Measurements from ENCODE around the gene ENPP7.

ENPP7 gene

DNA sequence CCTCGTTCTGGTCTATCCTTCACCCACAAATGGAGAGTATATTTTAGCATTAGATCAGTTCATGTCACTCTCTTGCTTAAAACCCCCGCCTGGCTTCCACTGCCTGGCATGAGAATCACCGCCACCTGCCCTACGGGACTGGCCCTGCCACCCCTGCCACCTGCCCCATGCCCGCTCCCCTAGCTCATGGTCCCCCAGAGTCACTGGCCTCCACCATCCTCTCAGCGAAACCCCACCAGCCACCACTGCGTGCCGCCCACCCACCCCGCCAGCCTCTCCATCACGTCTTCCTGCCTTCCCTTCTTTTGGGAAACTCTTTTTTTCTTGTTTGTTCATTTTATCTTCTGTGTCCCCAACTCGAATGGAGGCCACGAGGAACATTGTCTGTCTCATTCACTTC is 982 bp upstream of the ENPP7 start:
- DNase-seq (no peak), ATAC-seq (ENCODE audit: insufficient read depth, low read depth) (no peak)
- H3K27ac ChIP-seq (ENCODE audit: low read length): no peak overlapping the region
- no peaks in the 10 kb centered on the region for H3K79me2 ChIP-seq (ENCODE audit: insufficient read depth, low read length)
- H3K27me3 ChIP-seq (ENCODE audit: insufficient read depth, low read length, poor library complexity): no peaks in the 10 kb centered on the region
- H3K9me3 ChIP-seq (ENCODE audit: insufficient read depth, low read length, severe bottlenecking): no peaks in the 10 kb centered on the region
- no peak overlapping the region for H2AFZ ChIP-seq (ENCODE audit: low read depth, low read length)
- 0 out of 2 replicates have a peak, but pooled peaks cover 2% of the 10 kb centered on the region for H4K20me1 ChIP-seq (ENCODE audit: insufficient read depth, low read length)
- no peak overlapping the region for H3K4me2 ChIP-seq (ENCODE audit: insufficient read depth, low read length)
- TF ChIP-seq EZH2 (IDR thresholded peaks at IDR 0.05; ENCODE audit: borderline replicate concordance, low read depth, low read length, severe bottlenecking): no peak
- TF ChIP-seq, protein P1, sequence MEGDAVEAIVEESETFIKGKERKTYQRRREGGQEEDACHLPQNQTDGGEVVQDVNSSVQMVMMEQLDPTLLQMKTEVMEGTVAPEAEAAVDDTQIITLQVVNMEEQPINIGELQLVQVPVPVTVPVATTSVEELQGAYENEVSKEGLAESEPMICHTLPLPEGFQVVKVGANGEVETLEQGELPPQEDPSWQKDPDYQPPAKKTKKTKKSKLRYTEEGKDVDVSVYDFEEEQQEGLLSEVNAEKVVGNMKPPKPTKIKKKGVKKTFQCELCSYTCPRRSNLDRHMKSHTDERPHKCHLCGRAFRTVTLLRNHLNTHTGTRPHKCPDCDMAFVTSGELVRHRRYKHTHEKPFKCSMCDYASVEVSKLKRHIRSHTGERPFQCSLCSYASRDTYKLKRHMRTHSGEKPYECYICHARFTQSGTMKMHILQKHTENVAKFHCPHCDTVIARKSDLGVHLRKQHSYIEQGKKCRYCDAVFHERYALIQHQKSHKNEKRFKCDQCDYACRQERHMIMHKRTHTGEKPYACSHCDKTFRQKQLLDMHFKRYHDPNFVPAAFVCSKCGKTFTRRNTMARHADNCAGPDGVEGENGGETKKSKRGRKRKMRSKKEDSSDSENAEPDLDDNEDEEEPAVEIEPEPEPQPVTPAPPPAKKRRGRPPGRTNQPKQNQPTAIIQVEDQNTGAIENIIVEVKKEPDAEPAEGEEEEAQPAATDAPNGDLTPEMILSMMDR (IDR thresholded peaks at IDR 0.05; ENCODE audit: borderline replicate concordance, extremely low read depth, low read length, poor library complexity, severe bottlenecking): no peak
- H3K9ac ChIP-seq (ENCODE audit: low read depth, low read length): no peak overlapping the region
- H3K4me1 ChIP-seq (ENCODE audit: insufficient read depth, low read length): peaks cover 6% of the 10 kb centered on the region
- no peak overlapping the region for H3K4me3 ChIP-seq (ENCODE audit: low read depth in 1 of 2, low read length in 2 of 2)
- no peaks in the 10 kb centered on the region for H3K36me3 ChIP-seq (ENCODE audit: insufficient read depth, low read length)

DNA sequence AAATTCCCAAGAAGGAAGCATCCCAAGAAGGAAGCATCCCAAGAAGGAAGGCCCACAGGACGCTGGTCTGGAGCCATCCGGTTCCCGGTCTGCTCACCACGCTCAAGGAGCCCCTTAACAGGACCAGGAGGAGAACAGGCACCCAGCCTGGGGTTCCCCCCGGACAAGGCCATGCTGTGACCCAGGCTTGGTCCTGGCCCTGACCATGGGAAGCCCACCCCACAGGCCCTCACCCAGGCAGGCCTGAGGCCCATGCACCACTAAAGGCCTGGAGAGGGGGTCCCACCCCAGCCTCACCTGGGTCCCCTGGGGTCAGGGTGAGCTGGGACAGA is 340 bp upstream of the ENPP7 start:
- TF ChIP-seq, protein P1 (IDR thresholded peaks at IDR 0.05; ENCODE audit: borderline replicate concordance, extremely low read depth, low read length, poor library complexity, severe bottlenecking): no peak
- TF ChIP-seq EZH2 (IDR thresholded peaks at IDR 0.05; ENCODE audit: borderline replicate concordance, low read depth, low read length, severe bottlenecking): no peak
- no peak for ATAC-seq (ENCODE audit: insufficient read depth, low read depth)
- no peak for DNase-seq
- no peaks in the 10 kb centered on the region for H3K79me2 ChIP-seq (ENCODE audit: insufficient read depth, low read length)
- H2AFZ ChIP-seq (ENCODE audit: low read depth, low read length): no peak overlapping the region
- H4K20me1 ChIP-seq (ENCODE audit: insufficient read depth, low read length): 0 out of 2 replicates have a peak, but pooled peaks cover 2% of the 10 kb centered on the region
- no peak overlapping the region for H3K4me3 ChIP-seq (ENCODE audit: low read depth in 1 of 2, low read length in 2 of 2)
- H3K4me1 ChIP-seq (ENCODE audit: insufficient read depth, low read length): peaks cover 6% of the 10 kb centered on the region
- no peaks in the 10 kb centered on the region for H3K9me3 ChIP-seq (ENCODE audit: insufficient read depth, low read length, severe bottlenecking)
- H3K4me2 ChIP-seq (ENCODE audit: insufficient read depth, low read length): no peak overlapping the region
- no peaks in the 10 kb centered on the region for H3K27me3 ChIP-seq (ENCODE audit: insufficient read depth, low read length, poor library complexity)
- no peak overlapping the region for H3K27ac ChIP-seq (ENCODE audit: low read length)
- no peak overlapping the region for H3K9ac ChIP-seq (ENCODE audit: low read depth, low read length)
- no peaks in the 10 kb centered on the region for H3K36me3 ChIP-seq (ENCODE audit: insufficient read depth, low read length)

DNA sequence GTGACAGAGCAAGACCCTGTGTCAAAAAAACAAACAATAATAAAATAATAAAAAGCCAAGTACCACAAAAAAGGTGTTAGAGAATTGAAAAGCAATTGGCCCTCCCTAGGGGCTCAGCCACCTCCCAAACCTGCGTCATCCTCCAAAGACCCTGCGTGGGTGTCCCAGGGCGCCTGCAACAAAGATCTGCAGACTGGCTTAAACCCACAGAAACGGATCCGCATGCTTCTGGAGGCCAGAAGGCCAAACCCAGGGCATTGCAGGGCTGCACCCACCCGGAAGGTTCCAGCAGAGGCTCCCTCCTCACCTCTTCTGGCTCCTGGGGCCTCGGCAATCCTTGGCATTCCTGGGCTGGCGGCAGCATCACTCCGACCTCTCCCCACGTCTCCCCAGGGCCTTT is 1.5 kb downstream of the ENPP7 start:
- Histone ChIP-seq H3K79me2 (ENCODE audit: insufficient read depth, low read length) (no peaks in the 10 kb centered on the region), H3K9ac (ENCODE audit: low read depth, low read length) (no peak overlapping the region), H3K27ac (ENCODE audit: low read length) (no peak overlapping the region), H3K27me3 (ENCODE audit: insufficient read depth, low read length, poor library complexity) (no peaks in the 10 kb centered on the region), H3K9me3 (ENCODE audit: insufficient read depth, low read length, severe bottlenecking) (no peaks in the 10 kb centered on the region), H4K20me1 (ENCODE audit: insufficient read depth, low read length) (0 out of 2 replicates have a peak, but pooled peaks cover 2% of the 10 kb centered on the region), H3K4me3 (ENCODE audit: low read depth in 1 of 2, low read length in 2 of 2) (no peak overlapping the region), H3K4me2 (ENCODE audit: insufficient read depth, low read length) (no peak overlapping the region), H3K36me3 (ENCODE audit: insufficient read depth, low read length) (no peaks in the 10 kb centered on the region), H3K4me1 (ENCODE audit: insufficient read depth, low read length) (peaks cover 6% of the 10 kb centered on the region), H2AFZ (ENCODE audit: low read depth, low read length) (no peak overlapping the region)
- no peak for TF ChIP-seq EZH2 (IDR thresholded peaks at IDR 0.05; ENCODE audit: borderline replicate concordance, low read depth, low read length, severe bottlenecking)
- TF ChIP-seq, protein P1 (IDR thresholded peaks at IDR 0.05; ENCODE audit: borderline replicate concordance, extremely low read depth, low read length, poor library complexity, severe bottlenecking): no peak
- ATAC-seq (ENCODE audit: insufficient read depth, low read depth) (no peak), DNase-seq (no peak)
